Measurements from ENCODE around the gene RPS6KB2. TPM values are rescaled to one million over a fixed set of nuclear protein-coding genes. Genes with fewer than 3 reads are reported as not detected.

The RPS6KB2 gene
- total and polyA plus RNA-seq, 4 donors: 26.3 to 69.5 (median 56.2) TPM

DNA sequence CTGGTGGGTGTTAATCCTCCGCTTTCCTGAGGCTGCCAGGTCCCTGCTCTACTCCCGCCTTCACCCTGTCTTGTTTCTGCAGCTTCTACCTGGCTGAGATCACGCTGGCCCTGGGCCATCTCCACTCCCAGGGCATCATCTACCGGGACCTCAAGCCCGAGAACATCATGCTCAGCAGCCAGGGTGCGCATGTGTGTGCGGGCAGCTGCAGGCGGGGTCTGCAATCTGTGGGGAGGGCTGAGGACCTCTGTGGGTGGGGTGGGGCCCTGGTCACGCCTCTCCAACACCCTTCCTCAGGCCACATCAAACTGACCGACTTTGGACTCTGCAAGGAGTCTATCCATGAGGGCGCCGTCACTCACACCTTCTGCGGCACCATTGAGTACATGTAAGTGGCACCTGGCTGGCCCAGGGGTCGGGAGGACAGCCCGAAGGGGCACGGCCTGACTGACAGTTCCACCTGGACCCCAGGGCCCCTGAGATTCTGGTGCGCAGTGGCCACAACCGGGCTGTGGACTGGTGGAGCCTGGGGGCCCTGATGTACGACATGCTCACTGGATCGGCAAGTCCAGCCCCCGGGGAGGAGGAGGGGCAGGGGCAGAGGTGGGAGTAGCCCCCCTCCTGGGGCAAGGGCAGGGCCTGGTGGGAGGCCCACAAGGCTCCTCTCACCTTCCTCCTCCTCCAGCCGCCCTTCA, 4.5 kb downstream of the RPS6KB2 start:
- Histone ChIP-seq H3K27me3 (ENCODE audit: control insufficient read depth in 3 of 3, insufficient read depth in 3 of 3, low read length in 2 of 3) (no peaks in the 10 kb centered on the region), H3K9ac (ENCODE audit: insufficient read depth in 1 of 2, low read length in 2 of 2) (no peak overlapping the region), H3K9me3 (ENCODE audit: control insufficient read depth in 4 of 4, insufficient read depth in 3 of 4, low read length in 3 of 4) (no peaks in the 10 kb centered on the region), H3K36me3 (ENCODE audit: control insufficient read depth in 4 of 4, insufficient read depth in 4 of 4, low read length in 4 of 4) (peaks cover 0 to 55% (median 15%) of the 10 kb centered on the region in 4 donors), H3K4me1 (ENCODE audit: control insufficient read depth in 5 of 5, insufficient read depth in 5 of 5, low read length in 5 of 5) (peaks cover 0 to 9% (median 5%) of the 10 kb centered on the region in 5 donors), H3K4me3 (no peak overlapping the region), H3K27ac (ENCODE audit: low read depth in 1 of 2, low read length in 1 of 2) (no peak overlapping the region)
- DNase-seq: no peak
- ATAC-seq (ENCODE audit: insufficient read depth, low FRiP score): no peak
- TF ChIP-seq, protein P1, sequence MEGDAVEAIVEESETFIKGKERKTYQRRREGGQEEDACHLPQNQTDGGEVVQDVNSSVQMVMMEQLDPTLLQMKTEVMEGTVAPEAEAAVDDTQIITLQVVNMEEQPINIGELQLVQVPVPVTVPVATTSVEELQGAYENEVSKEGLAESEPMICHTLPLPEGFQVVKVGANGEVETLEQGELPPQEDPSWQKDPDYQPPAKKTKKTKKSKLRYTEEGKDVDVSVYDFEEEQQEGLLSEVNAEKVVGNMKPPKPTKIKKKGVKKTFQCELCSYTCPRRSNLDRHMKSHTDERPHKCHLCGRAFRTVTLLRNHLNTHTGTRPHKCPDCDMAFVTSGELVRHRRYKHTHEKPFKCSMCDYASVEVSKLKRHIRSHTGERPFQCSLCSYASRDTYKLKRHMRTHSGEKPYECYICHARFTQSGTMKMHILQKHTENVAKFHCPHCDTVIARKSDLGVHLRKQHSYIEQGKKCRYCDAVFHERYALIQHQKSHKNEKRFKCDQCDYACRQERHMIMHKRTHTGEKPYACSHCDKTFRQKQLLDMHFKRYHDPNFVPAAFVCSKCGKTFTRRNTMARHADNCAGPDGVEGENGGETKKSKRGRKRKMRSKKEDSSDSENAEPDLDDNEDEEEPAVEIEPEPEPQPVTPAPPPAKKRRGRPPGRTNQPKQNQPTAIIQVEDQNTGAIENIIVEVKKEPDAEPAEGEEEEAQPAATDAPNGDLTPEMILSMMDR (IDR thresholded peaks at IDR 0.05; ENCODE audit: control extremely low read depth, extremely low read depth): no peak
- WGBS, 2 donors: 90 to 93% methylated on average over 22 of the region's 22 CpGs

DNA sequence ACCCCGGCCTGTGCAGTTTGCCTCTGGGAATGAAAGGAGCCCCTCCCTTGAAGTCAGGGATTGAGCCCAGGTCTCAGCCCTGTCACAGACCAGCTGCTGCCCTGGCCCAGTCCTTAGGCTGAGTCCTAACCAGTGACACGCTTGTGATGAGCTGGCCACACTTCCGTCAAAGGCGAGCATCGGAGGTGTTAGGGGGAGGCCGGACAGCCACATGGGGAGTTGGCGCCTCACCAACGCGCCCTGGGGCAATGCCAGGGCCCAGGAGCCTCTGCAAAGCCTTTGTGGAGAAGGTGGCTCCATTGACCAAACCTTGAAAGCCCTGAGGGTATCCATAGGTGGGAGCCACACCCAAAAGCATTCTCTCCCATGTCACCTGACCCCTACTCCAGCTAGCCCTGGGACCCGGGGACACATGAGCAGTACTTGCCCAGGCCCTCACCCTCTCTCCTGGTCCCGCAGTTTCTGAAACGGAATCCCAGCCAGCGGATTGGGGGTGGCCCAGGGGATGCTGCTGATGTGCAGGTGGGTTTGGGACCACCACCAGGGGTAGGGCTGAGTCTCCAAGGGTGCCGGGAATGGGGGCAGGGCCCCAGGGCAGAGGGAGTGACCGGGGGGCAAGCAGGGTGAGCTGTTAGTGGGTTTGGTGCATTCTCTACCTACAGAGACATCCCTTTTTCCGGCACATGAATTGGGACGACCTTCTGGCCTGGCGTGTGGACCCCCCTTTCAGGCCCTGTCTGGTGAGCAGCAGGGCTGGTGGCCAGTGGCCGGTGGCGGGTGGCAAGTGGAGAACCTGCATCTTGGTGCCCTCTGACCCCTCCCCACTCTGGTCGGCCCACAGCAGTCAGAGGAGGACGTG, 5.5 kb downstream of the RPS6KB2 start:
- no peak for DNase-seq
- Histone ChIP-seq H3K4me3 (no peak overlapping the region), H3K9ac (ENCODE audit: insufficient read depth in 1 of 2, low read length in 2 of 2) (no peak overlapping the region), H3K27ac (ENCODE audit: low read depth in 1 of 2, low read length in 1 of 2) (no peak overlapping the region), H3K27me3 (ENCODE audit: control insufficient read depth in 3 of 3, insufficient read depth in 3 of 3, low read length in 2 of 3) (no peaks in the 10 kb centered on the region), H3K36me3 (ENCODE audit: control insufficient read depth in 4 of 4, insufficient read depth in 4 of 4, low read length in 4 of 4) (peaks cover 0 to 65% (median 15%) of the 10 kb centered on the region in 4 donors), H3K4me1 (ENCODE audit: control insufficient read depth in 5 of 5, insufficient read depth in 5 of 5, low read length in 5 of 5) (peaks cover 0 to 8% (median 5%) of the 10 kb centered on the region in 5 donors), H3K9me3 (ENCODE audit: control insufficient read depth in 4 of 4, insufficient read depth in 3 of 4, low read length in 3 of 4) (no peaks in the 10 kb centered on the region)
- TF ChIP-seq, protein P1 (IDR thresholded peaks at IDR 0.05; ENCODE audit: control extremely low read depth, extremely low read depth): no peak
- ATAC-seq (ENCODE audit: insufficient read depth, low FRiP score): no peak
- 88 to 89% methylated on average over 21 to 22 of the region's 22 CpGs for WGBS, 2 donors

DNA sequence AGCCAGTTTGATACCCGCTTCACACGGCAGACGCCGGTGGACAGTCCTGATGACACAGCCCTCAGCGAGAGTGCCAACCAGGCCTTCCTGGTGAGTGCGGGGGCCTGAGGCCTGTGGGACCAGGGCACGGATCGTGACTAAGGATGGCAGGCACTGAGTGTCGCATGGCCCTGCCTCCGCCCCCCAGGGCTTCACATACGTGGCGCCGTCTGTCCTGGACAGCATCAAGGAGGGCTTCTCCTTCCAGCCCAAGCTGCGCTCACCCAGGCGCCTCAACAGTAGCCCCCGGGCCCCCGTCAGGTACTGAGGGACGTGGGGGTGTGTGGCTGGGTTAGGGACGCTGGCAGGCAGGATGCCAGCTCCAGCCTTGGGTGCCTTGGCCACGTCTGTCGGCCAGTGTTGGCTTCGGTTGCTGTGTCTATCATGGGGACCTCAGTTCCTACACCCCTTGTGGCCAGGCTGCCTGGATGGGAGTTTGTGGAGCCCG, 6.1 kb downstream of the RPS6KB2 start:
- Histone ChIP-seq H3K4me1 (ENCODE audit: control insufficient read depth in 5 of 5, insufficient read depth in 5 of 5, low read length in 5 of 5) (peaks cover 0 to 2% (median 1%) of the 10 kb centered on the region in 5 donors), H3K27me3 (ENCODE audit: control insufficient read depth in 3 of 3, insufficient read depth in 3 of 3, low read length in 2 of 3) (no peaks in the 10 kb centered on the region), H3K9me3 (ENCODE audit: control insufficient read depth in 4 of 4, insufficient read depth in 3 of 4, low read length in 3 of 4) (no peaks in the 10 kb centered on the region), H3K36me3 (ENCODE audit: control insufficient read depth in 4 of 4, insufficient read depth in 4 of 4, low read length in 4 of 4) (peaks cover 0 to 66% (median 15%) of the 10 kb centered on the region in 4 donors), H3K4me3 (no peak overlapping the region), H3K9ac (ENCODE audit: insufficient read depth in 1 of 2, low read length in 2 of 2) (no peak overlapping the region), H3K27ac (ENCODE audit: low read depth in 1 of 2, low read length in 1 of 2) (no peak overlapping the region)
- DNase-seq: no peak
- WGBS, 2 donors: 86 to 88% methylated on average over 23 of the region's 23 CpGs
- TF ChIP-seq, protein P1 (IDR thresholded peaks at IDR 0.05; ENCODE audit: control extremely low read depth, extremely low read depth): no peak
- no peak for ATAC-seq (ENCODE audit: insufficient read depth, low FRiP score)

Measured in lung (tissue), 12 donors.